Body of pancreas (tissue), 4 donors: ENCODE measurements around the gene CHTOP. TPM values are rescaled to one million over a fixed set of nuclear protein-coding genes. Genes with fewer than 3 reads are reported as not detected.

Source experiments
- ATAC-seq: fragments of 150-250 bp; one replicate; pipeline ENCODE4 v1.9.1; 2016
- DNase-seq, 4 donors: peaks; one replicate each; pipeline ENCODE4 v3.0.0-alpha.2; 2019
- H3K27ac ChIP-seq, 4 donors: fragments of 200-600 bp; sonication (generic); 1 replicate in 3 of 4; 2 replicates in 1 of 4; pipeline versions ENCODE4 v1.5.1 to v1.6.1; 2016 to 2019; ENCODE audit warnings: mild to moderate bottlenecking in 1 of 4, mixed read lengths in 1 of 4, moderate library complexity in 1 of 4
- H3K27me3 ChIP-seq, 2 donors: fragments of 200-600 bp; sonication (generic); one replicate each; pipeline ENCODE4 v1.6.0; 2016; ENCODE audit warnings: mild to moderate bottlenecking in 1 of 2
- H3K36me3 ChIP-seq, 2 donors: fragments of 200-600 bp; sonication (generic); replicated peaks in 1 of 2; 2 replicates each; pipeline ENCODE4 v1.5.1; 2016; ENCODE audit warnings: low read depth in 2 of 2; ENCODE audit not compliant: insufficient read depth in 1 of 2
- H3K4me1 ChIP-seq: fragments of 200-600 bp; sonication (generic); one replicate; pipeline ENCODE4 v1.6.0; 2016
- H3K4me3 ChIP-seq, 2 donors: fragments of 200-600 bp; sonication (generic); 1 replicate in 1 of 2; 2 replicates in 1 of 2; pipeline ENCODE4 v1.5.1; 2016 to 2019
- H3K9me3 ChIP-seq, 3 donors: fragments of 200-600 bp; sonication (generic); 1 replicate in 2 of 3; 2 replicates in 1 of 3; pipeline ENCODE4 v1.5.1; 2016
- CTCF ChIP-seq, 7 experiments: fragments of 450-650 bp in 4 of 7; fragments of 200-600 bp in 3 of 7; sonication (generic) in 3 of 7; IDR thresholded peaks; one replicate each; pipeline ENCODE4 v1.5.1; 2016 to 2019; ENCODE audit warnings: antibody characterized with exemption in 7 of 7
- POLR2A ChIP-seq, 3 donors: fragments of 450-650 bp; IDR thresholded peaks; one replicate each; pipeline ENCODE4 v1.6.1; 2016; ENCODE audit warnings: antibody characterized with exemption in 3 of 3, mild to moderate bottlenecking in 2 of 3
- WGBS, 2 donors: methylation state at CpG; one replicate each; pipeline ENCODE4 v1.1.5; 2017; 5-methylcytosine and 5-hydroxymethylcytosine counted together
- intact Hi-C: fragments of 100-400 bp; cut with DNase I; formaldehyde crosslinking; loops from one replicate; pipeline ENCODE4 v1.15.1; 2023
- total RNA-seq, 2 donors: library from RNA; depleted of rRNA; stranded (reverse); fragments of >200 nt; gene quantifications; one replicate each; pipeline ENCODE4 v1.1.0, GENCODE V29; 2016

The CHTOP gene
- total RNA-seq, 2 donors from 2014 or later, result 62.3 to 68.0 TPM

- ATAC-seq (peak; percentile 65), DNase-seq (peak in 3 of 4 donors; percentile 46 to 68 (median 50))
- Histone ChIP-seq H3K27me3 (no peaks in the 10 kb centered on the region), H3K36me3 (no peaks in the 10 kb centered on the region), H3K4me1 (peaks cover 46% of the 10 kb centered on the region), H3K4me3 (no peak overlapping the region), H3K9me3 (no peaks in the 10 kb centered on the region), H3K27ac (peak overlapping the region; percentile 50 to 81 (median 64))
- WGBS, 2 donors, result 59 to 78% methylated on average over 10 to 19 of the region's 19 CpGs
- intact Hi-C loops, result no loop called here
- TF ChIP-seq POLR2A (IDR thresholded peaks at IDR 0.05), result peak in 2 of 3 donors; percentile 42 to 48
- no peak for TF ChIP-seq CTCF (IDR thresholded peaks at IDR 0.05)
These were observed 24.9 kb upstream of the CHTOP start for GRCh38 chr1:153608742-153609584.

- ATAC-seq, result no peak
- Histone ChIP-seq H3K4me3 (no peak overlapping the region), H3K9me3 (no peaks in the 10 kb centered on the region), H3K27ac (peak overlapping the region in 3 of 4 donors; percentile 56 to 81 (median 73)), H3K4me1 (peaks cover 46% of the 10 kb centered on the region), H3K27me3 (no peaks in the 10 kb centered on the region), H3K36me3 (no peaks in the 10 kb centered on the region)
- 64 to 72% methylated on average over 6 of the region's 6 CpGs for WGBS, 2 donors
- intact Hi-C loops, result no loop called here
- TF ChIP-seq POLR2A (IDR thresholded peaks at IDR 0.05) (no peak), CTCF (IDR thresholded peaks at IDR 0.05) (no peak)
- no peak for DNase-seq
These were observed 24.3 kb upstream of the CHTOP start for GRCh38 chr1:153609585-153609907.

- intact Hi-C loops, result loop anchor here (5.0 kb wide), 1 partner anchor 33 kb away; no protein-coding TSS in a partner anchor
- Histone ChIP-seq H3K4me3 (no peak overlapping the region), H3K27me3 (no peaks in the 10 kb centered on the region), H3K9me3 (no peaks in the 10 kb centered on the region), H3K27ac (peak overlapping the region in 3 of 4 donors; percentile 12 to 81 (median 43)), H3K4me1 (peaks cover 50% of the 10 kb centered on the region), H3K36me3 (no peaks in the 10 kb centered on the region)
- no peak for ATAC-seq
- TF ChIP-seq CTCF (IDR thresholded peaks at IDR 0.05) (no peak), POLR2A (IDR thresholded peaks at IDR 0.05) (no peak)
- no peak for DNase-seq
- 54 to 79% methylated on average over 4 of the region's 4 CpGs for WGBS, 2 donors
These were observed 23.5 kb upstream of the CHTOP start for GRCh38 chr1:153610334-153610733.

GRCh38 chr1:153610811-153611301 lies 23.0 kb upstream of the CHTOP start:
- Histone ChIP-seq H3K9me3 (no peaks in the 10 kb centered on the region), H3K27me3 (no peaks in the 10 kb centered on the region), H3K4me1 (peaks cover 50% of the 10 kb centered on the region), H3K36me3 (no peaks in the 10 kb centered on the region), H3K27ac (peak overlapping the region in 3 of 4 donors; percentile 12 to 81 (median 43)), H3K4me3 (no peak overlapping the region)
- DNase-seq (no peak), ATAC-seq (no peak)
- TF ChIP-seq CTCF (IDR thresholded peaks at IDR 0.05), result no peak
- TF ChIP-seq POLR2A (IDR thresholded peaks at IDR 0.05), result no peak
- intact Hi-C loops, result loop anchor here (5.0 kb wide), 1 partner anchor 34 kb away; no protein-coding TSS in a partner anchor
- WGBS, 2 donors, result 82 to 83% methylated on average over 7 of the region's 7 CpGs
